ENCODE results near the gene PTGER3.
"Not testable (repeated sequence)": the region's sequence is repeated elsewhere in the genome, so short reads cannot be mapped to it uniquely, and the experiment has no call there.

Gene PTGER3

GRCh38 chr1:70945676-70946075 is 101.9 kb downstream of the PTGER3 start:
- DNase-seq, result no peak

- DNase-seq, result no peak
These were observed 102.4 kb downstream of the PTGER3 start for GRCh38 chr1:70945251-70945650.

GRCh38 chr1:70941563-70941962 is 106.1 kb downstream of the PTGER3 start:
- DNase-seq, result no peak

GRCh38 chr1:70940398-70940797 is 107.2 kb downstream of the PTGER3 start:
- DNase-seq, result not testable (repeated sequence)

GRCh38 chr1:70934194-70934961 is 113.2 kb downstream of the PTGER3 start:
- DNase-seq, result no peak

GRCh38 chr1:70930062-70930461 is 117.6 kb downstream of the PTGER3 start:
- no peak for DNase-seq

- no peak for DNase-seq
These were observed 125.4 kb downstream of the PTGER3 start for GRCh38 chr1:70922196-70922595.
